ENCODE results near the gene DPF1. TPM values are rescaled to one million over a fixed set of nuclear protein-coding genes. Genes with fewer than 3 reads are reported as not detected.

Gene DPF1
- total and polyA plus RNA-seq, 4 donors = not detected

DNA sequence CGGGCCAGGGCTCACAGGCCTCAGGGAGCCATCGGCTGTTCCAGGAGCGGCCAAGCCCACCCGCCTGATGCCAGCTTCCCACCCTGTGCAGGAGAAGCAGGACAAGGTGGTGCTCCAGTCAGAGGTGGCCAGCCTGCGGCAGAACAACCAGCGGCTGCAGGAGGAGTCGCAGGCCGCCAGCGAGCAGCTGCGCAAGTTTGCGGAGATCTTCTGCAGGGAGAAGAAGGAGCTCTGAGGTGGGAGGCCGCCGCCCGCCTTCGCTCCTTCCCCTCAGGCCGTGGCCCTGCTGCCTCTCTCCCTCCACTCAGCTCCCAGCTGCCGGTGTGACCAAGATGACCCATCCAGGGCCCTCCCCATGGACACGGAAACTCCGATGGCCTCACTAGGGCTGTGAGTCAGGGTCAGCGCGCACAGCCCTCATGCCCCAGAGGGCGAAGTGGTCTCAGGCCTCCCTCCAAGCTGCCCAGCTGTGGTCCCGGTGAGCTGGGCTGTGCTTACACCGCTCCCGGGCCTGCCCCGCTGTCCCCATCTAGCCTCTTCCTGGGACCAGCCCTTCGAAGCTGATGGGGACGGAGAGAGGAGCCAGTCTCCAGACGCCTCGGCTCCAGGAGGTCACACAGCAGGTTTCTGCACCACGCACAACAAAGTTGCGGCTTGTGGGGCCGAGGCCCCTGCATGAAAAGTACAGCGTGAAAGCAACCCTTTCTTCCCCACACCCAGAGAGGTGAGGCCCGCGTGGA is 17.8 kb downstream of the DPF1 start:
- Histone ChIP-seq H3K9ac (ENCODE audit: low read depth in 1 of 2, low read length in 2 of 2) (no peak overlapping the region), H3K4me1 (ENCODE audit: control insufficient read depth in 4 of 4, insufficient read depth in 4 of 4, low read length in 3 of 4) (peaks cover 0 to 3% (median 0%) of the 10 kb centered on the region in 4 donors), H3K4me3 (ENCODE audit: low read depth in 1 of 3, low read length in 3 of 3) (no peak overlapping the region), H3K27ac (ENCODE audit: low read depth in 1 of 2, low read length in 2 of 2) (no peak overlapping the region), H3K9me3 (ENCODE audit: control insufficient read depth in 4 of 4, low read length in 3 of 4) (no peaks in the 10 kb centered on the region), H3K27me3 (ENCODE audit: control insufficient read depth in 4 of 4, insufficient read depth in 4 of 4, low read length in 3 of 4) (peaks cover 0 to 4% (median 0%) of the 10 kb centered on the region in 4 donors), H3K36me3 (ENCODE audit: control insufficient read depth in 4 of 4, insufficient read depth in 3 of 4, low read depth in 1 of 4, low read length in 3 of 4) (peaks cover under 1 to 26% (median 5%) of the 10 kb centered on the region in 4 donors)
- no peak for DNase-seq (ENCODE audit: low spot score)
- WGBS = 93% methylated on average over 36 of the region's 36 CpGs
- TF ChIP-seq SP1 (IDR thresholded peaks at IDR 0.05) (no peak), HNF4G (IDR thresholded peaks at IDR 0.05) (no peak), JUND (IDR thresholded peaks at IDR 0.05) (no peak)
- TF ChIP-seq, protein P1, sequence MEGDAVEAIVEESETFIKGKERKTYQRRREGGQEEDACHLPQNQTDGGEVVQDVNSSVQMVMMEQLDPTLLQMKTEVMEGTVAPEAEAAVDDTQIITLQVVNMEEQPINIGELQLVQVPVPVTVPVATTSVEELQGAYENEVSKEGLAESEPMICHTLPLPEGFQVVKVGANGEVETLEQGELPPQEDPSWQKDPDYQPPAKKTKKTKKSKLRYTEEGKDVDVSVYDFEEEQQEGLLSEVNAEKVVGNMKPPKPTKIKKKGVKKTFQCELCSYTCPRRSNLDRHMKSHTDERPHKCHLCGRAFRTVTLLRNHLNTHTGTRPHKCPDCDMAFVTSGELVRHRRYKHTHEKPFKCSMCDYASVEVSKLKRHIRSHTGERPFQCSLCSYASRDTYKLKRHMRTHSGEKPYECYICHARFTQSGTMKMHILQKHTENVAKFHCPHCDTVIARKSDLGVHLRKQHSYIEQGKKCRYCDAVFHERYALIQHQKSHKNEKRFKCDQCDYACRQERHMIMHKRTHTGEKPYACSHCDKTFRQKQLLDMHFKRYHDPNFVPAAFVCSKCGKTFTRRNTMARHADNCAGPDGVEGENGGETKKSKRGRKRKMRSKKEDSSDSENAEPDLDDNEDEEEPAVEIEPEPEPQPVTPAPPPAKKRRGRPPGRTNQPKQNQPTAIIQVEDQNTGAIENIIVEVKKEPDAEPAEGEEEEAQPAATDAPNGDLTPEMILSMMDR (IDR thresholded peaks at IDR 0.05; ENCODE audit: low read depth, low read length, missing input control) = no peak
- TF ChIP-seq, protein P2, sequence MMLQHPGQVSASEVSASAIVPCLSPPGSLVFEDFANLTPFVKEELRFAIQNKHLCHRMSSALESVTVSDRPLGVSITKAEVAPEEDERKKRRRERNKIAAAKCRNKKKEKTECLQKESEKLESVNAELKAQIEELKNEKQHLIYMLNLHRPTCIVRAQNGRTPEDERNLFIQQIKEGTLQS (IDR thresholded peaks at IDR 0.05) = no peak

DNA sequence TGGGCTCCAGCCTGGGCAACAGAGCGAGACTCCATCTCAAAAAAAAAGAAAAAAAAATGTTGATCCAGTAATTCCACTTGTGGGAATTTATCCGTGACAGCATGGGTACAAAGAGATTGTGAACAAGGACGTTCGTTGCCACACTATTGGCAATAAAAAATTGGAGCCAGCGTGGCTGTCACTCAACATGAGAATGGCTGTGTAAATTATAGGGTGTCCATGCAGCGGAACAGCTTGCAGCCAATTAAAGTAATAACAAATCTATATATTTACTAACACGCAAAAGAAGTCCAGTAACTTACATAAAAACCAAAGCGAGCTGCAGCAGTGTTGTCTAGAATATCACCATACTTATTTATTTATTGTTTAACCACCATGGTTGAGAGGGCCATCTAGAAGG is 19.3 kb downstream of the DPF1 start:
- Histone ChIP-seq H3K4me3 (ENCODE audit: low read depth in 1 of 3, low read length in 3 of 3) (no peak overlapping the region), H3K4me1 (ENCODE audit: control insufficient read depth in 4 of 4, insufficient read depth in 4 of 4, low read length in 3 of 4) (peaks cover 0 to 3% (median 0%) of the 10 kb centered on the region in 4 donors), H3K27me3 (ENCODE audit: control insufficient read depth in 4 of 4, insufficient read depth in 4 of 4, low read length in 3 of 4) (peaks cover 0 to 4% (median 0%) of the 10 kb centered on the region in 4 donors), H3K27ac (ENCODE audit: low read depth in 1 of 2, low read length in 2 of 2) (no peak overlapping the region), H3K36me3 (ENCODE audit: control insufficient read depth in 4 of 4, insufficient read depth in 3 of 4, low read depth in 1 of 4, low read length in 3 of 4) (peaks cover 3 to 26% (median 5%) of the 10 kb centered on the region in 4 donors), H3K9me3 (ENCODE audit: control insufficient read depth in 4 of 4, low read length in 3 of 4) (no peaks in the 10 kb centered on the region), H3K9ac (ENCODE audit: low read depth in 1 of 2, low read length in 2 of 2) (no peak overlapping the region)
- no peak for DNase-seq (ENCODE audit: low spot score)
- TF ChIP-seq FOXA1 (IDR thresholded peaks at IDR 0.05) = no peak
- TF ChIP-seq, protein P1 (IDR thresholded peaks at IDR 0.05; ENCODE audit: low read depth, low read length, missing input control) = no peak
- WGBS = 97% methylated on average over 8 of the region's 8 CpGs

DNA sequence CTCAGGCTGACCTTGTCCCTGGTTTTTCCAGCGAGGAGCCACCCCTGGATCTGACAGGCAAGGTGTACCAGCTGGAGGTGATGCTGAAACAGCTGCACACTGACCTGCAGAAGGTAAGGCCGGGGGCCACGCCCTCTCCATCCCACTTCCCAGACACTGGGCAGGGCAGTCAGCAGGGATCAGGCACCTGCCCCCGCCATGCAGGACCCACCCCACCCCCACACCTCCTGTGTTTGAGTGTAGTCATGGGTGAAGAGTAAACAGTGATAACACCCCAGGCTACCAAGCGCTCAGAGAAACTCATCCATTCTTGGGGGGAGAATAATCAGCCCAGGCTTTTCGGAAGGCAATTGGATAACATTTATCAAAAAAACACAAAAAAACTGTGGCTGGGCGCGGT is 19.9 kb downstream of the DPF1 start:
- peaks cover 3 to 27% (median 5%) of the 10 kb centered on the region in 4 donors for H3K36me3 ChIP-seq (ENCODE audit: control insufficient read depth in 4 of 4, insufficient read depth in 3 of 4, low read depth in 1 of 4, low read length in 3 of 4)
- 95% methylated on average over 8 of the region's 8 CpGs for WGBS
- no peaks in the 10 kb centered on the region for H3K9me3 ChIP-seq (ENCODE audit: control insufficient read depth in 4 of 4, low read length in 3 of 4)
- H3K27me3 ChIP-seq (ENCODE audit: control insufficient read depth in 4 of 4, insufficient read depth in 4 of 4, low read length in 3 of 4) = peaks cover 0 to 3% (median 0%) of the 10 kb centered on the region in 4 donors
- H3K4me1 ChIP-seq (ENCODE audit: control insufficient read depth in 4 of 4, insufficient read depth in 4 of 4, low read length in 3 of 4) = peaks cover 0 to 1% (median 0%) of the 10 kb centered on the region in 4 donors
- no peak overlapping the region for H3K4me3 ChIP-seq (ENCODE audit: low read depth in 1 of 3, low read length in 3 of 3)
- TF ChIP-seq YY1 (IDR thresholded peaks at IDR 0.05) (no peak), RXRA (IDR thresholded peaks at IDR 0.05) (no peak), NR2F2 (IDR thresholded peaks at IDR 0.05) (no peak), HNF4G (IDR thresholded peaks at IDR 0.05) (no peak), JUND (IDR thresholded peaks at IDR 0.05) (no peak), TAF1 (conservative IDR thresholded peaks at IDR 0.05) (no peak), GABPA (IDR thresholded peaks at IDR 0.05 in 1 of 2, conservative IDR thresholded peaks at IDR 0.05 in 1 of 2) (no peak), HNF4A (conservative IDR thresholded peaks at IDR 0.05) (no peak), EGR1 (IDR thresholded peaks at IDR 0.05; ENCODE audit: low read depth in 2 of 2) (no peak), FOXA1 (IDR thresholded peaks at IDR 0.05) (no peak), FOXA2 (IDR thresholded peaks at IDR 0.05) (no peak), RAD21 (IDR thresholded peaks at IDR 0.05) (no peak)
- TF ChIP-seq, protein P3, sequence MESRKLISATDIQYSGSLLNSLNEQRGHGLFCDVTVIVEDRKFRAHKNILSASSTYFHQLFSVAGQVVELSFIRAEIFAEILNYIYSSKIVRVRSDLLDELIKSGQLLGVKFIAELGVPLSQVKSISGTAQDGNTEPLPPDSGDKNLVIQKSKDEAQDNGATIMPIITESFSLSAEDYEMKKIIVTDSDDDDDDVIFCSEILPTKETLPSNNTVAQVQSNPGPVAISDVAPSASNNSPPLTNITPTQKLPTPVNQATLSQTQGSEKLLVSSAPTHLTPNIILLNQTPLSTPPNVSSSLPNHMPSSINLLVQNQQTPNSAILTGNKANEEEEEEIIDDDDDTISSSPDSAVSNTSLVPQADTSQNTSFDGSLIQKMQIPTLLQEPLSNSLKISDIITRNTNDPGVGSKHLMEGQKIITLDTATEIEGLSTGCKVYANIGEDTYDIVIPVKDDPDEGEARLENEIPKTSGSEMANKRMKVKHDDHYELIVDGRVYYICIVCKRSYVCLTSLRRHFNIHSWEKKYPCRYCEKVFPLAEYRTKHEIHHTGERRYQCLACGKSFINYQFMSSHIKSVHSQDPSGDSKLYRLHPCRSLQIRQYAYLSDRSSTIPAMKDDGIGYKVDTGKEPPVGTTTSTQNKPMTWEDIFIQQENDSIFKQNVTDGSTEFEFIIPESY (IDR thresholded peaks at IDR 0.05) = no peak
- TF ChIP-seq, protein P4, sequence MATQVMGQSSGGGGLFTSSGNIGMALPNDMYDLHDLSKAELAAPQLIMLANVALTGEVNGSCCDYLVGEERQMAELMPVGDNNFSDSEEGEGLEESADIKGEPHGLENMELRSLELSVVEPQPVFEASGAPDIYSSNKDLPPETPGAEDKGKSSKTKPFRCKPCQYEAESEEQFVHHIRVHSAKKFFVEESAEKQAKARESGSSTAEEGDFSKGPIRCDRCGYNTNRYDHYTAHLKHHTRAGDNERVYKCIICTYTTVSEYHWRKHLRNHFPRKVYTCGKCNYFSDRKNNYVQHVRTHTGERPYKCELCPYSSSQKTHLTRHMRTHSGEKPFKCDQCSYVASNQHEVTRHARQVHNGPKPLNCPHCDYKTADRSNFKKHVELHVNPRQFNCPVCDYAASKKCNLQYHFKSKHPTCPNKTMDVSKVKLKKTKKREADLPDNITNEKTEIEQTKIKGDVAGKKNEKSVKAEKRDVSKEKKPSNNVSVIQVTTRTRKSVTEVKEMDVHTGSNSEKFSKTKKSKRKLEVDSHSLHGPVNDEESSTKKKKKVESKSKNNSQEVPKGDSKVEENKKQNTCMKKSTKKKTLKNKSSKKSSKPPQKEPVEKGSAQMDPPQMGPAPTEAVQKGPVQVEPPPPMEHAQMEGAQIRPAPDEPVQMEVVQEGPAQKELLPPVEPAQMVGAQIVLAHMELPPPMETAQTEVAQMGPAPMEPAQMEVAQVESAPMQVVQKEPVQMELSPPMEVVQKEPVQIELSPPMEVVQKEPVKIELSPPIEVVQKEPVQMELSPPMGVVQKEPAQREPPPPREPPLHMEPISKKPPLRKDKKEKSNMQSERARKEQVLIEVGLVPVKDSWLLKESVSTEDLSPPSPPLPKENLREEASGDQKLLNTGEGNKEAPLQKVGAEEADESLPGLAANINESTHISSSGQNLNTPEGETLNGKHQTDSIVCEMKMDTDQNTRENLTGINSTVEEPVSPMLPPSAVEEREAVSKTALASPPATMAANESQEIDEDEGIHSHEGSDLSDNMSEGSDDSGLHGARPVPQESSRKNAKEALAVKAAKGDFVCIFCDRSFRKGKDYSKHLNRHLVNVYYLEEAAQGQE (IDR thresholded peaks at IDR 0.05) = no peak
- DNase-seq (ENCODE audit: low spot score) = no peak
- H3K27ac ChIP-seq (ENCODE audit: low read depth in 1 of 2, low read length in 2 of 2) = no peak overlapping the region
- no peak overlapping the region for H3K9ac ChIP-seq (ENCODE audit: low read depth in 1 of 2, low read length in 2 of 2)

All from liver (tissue), 9 donors.